Epithelial cell of proximal tubule (primary cell): ENCODE measurements around the gene PRR22. TPM values are rescaled to one million over a fixed set of nuclear protein-coding genes. Genes with fewer than 3 reads are reported as not detected.

Source experiments
- DNase-seq: peaks from one replicate; pipeline ENCODE4 v3.0.0-alpha.2; 2011; ENCODE audit warnings: low read depth
- H3K4me3 ChIP-seq: 2 replicates; pipeline ENCODE4 v1.5.1; 2011; ENCODE audit warnings: low read depth, mild to moderate bottlenecking, low read length
- CTCF ChIP-seq: conservative IDR thresholded peaks from 2 replicates; pipeline ENCODE4 v1.5.1; 2012; ENCODE audit warnings: low read depth, mild to moderate bottlenecking, low read length
- total RNA-seq: library from RNA; depleted of rRNA; stranded (reverse); fragments of >200 nt; gene quantifications from 2 replicates; pipeline ENCODE4 v1.2.3, GENCODE V29; 2015

PRR22 gene
- total RNA-seq, 1 donor from 2014 or later = not detected

DNA sequence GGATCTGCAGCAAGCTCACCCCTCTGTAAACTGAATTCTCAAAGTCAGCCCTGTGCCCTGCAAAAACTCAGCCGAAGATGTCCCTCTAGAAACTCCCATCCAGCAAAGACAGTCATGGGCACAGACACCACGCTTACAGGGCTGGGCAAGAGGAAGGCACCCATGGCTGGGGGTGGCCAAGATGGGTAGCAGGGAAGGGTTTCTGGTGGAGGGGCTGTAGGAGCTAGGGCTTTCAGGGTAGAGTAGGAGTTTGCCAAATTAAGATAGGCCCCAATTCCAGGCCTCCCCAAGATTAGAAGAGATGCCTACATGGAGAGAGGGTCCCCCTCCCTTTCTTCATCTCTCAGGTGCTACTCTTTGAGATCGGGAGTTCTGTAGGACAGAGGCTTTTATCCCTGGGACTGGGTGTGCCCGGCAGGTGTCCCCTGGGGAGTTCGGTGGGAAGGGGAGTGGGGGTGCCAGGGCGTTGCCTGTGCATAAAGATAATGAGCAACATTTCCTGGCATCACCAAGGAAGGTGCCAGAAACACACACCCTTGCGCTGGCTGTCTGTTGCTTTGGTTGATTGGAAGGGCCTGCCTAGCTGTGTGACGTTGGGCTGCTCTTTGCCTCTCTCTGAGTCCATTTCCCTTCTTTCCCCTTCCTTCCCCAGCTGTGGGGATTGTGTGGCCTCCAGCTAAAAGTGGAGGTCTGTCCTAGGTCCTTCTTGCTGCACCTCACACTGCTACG, 29.7 kb upstream of the PRR22 start:
- TF ChIP-seq CTCF = no peak
- H3K4me3 ChIP-seq = no peak overlapping the region
- no peak for DNase-seq

- TF ChIP-seq CTCF = no peak
- no peak overlapping the region for H3K4me3 ChIP-seq
- no peak for DNase-seq
Observed at GRCh38 chr19:5811117-5811516, 26.6 kb upstream of the PRR22 start.

GRCh38 chr19:5809469-5809868, 24.9 kb upstream of the PRR22 start:
- no peak overlapping the region for H3K4me3 ChIP-seq
- no peak for TF ChIP-seq CTCF
- DNase-seq = no peak

GRCh38 chr19:5809053-5809452, 24.5 kb upstream of the PRR22 start:
- no peak overlapping the region for H3K4me3 ChIP-seq
- no peak for DNase-seq
- TF ChIP-seq CTCF = no peak

DNA sequence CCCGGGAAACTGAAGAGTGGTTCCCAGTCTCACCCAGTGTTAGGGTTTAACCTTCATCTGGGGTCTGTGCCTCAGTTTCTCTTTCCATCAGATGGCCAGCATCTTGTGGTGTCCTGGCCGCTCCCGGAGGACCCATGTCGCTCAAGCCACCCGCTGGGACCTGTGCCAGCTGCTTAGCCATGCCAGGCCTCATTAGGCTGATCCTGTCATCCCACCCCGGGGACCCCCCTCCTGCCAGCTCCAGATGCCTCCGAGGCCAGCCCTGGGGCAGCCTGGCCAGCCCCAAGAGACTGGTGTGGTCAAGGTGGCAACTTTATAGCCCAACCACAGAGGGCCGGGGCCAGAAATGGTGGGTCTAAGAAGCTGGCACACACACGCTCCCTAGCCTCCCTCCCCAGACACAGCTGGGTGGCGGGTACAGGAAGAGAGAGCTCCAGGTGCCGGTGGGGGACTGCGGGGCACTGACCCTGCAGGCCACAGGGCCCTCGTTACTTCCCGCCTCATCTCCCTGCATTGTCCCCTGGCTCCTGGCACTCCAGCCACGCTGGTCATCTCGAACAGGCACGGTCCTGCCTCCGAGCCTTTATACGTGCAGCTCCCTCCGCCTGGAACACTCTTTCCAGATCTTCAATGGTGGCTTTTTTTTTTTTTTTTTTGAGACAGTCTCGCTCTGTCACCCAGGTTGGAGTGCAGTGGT, 23.7 kb upstream of the PRR22 start:
- no peak overlapping the region for H3K4me3 ChIP-seq
- no peak for TF ChIP-seq CTCF
- DNase-seq = no peak

DNA sequence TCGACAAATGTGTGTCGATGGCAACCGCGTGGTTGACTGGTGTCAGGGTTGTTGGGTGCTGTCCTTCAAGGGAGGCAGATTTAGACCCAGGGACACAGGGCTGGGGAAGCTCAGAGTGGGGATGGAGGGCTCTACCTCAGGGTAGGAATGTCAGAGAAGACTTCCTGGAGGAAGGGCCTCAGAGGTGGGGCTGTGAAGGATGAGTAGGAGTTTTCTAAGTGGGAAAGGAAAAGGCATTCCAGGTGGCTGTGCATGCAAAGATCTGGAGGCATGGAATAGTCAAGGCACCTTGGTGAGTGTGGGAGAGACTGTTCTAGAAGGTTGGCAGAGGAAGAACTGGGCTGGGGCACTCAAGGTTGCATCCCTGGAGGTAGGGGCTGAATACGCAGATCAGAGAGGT, 22.4 kb upstream of the PRR22 start:
- TF ChIP-seq CTCF = no peak
- no peak for DNase-seq
- H3K4me3 ChIP-seq = no peak overlapping the region

DNA sequence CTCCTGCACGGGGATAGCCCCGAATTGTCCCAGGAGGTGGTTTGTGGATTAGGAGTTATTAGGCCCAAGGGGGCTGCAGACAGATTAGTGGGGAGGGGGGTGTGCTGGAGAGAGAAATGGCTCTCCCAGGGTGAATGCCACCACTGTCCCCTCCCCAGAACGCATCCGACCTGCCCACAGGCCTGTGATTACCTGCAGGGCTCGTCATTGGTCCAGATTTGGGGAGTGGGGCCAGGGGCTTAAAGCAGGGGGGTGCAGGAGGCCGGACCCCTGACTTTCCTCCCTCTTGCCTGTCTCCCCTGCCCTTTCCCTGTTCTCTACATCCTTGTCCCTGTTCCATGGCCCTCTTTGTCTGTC, 21.6 kb upstream of the PRR22 start:
- H3K4me3 ChIP-seq = no peak overlapping the region
- no peak for TF ChIP-seq CTCF
- no peak for DNase-seq
